ENCODE measurements around the gene DNM3.

- no peak for TF ChIP-seq CTCF (IDR thresholded peaks at IDR 0.05; ENCODE audit: low read depth, low read length)
- TF ChIP-seq POLR2A (IDR thresholded peaks at IDR 0.05; ENCODE audit: extremely low read depth, insufficient read length) = no peak
- no peak for TF ChIP-seq MAX (IDR thresholded peaks at IDR 0.05; ENCODE audit: low read depth, low read length)
Observed at GRCh38 chr1:172179918-172180317, 338.6 kb downstream of the DNM3 start.
